Femur (tissue), 1 donor: Measurements from ENCODE around the gene TWNK.
"Not testable (repeated sequence)": the region's sequence is repeated elsewhere in the genome, so short reads cannot be mapped to it uniquely, and the experiment has no call there.

ENCODE experiments used
- DNase-seq: peaks from one replicate; pipeline ENCODE4 v3.0.0-alpha.2; 2017

The TWNK gene

DNA sequence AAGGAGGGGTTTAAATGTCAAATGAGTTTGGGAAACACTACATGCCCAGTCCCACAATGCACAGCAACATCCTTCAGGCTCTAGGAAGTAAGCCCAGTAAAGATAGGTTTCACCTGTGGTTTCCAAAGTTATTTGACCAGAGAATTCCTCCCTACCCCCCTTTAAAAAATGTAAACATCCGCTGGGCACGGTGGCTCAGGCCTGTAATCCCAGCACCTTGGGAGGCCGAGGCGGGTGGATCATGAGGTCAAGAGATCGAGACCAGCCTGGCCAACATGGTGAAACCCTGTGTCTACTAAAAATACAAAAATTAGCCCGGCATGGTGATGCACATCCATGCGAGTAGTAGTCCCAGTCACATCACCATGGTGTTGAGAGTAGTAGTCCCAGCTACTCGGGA, 11.9 kb upstream of the TWNK start:
- DNase-seq: not testable (repeated sequence)

DNA sequence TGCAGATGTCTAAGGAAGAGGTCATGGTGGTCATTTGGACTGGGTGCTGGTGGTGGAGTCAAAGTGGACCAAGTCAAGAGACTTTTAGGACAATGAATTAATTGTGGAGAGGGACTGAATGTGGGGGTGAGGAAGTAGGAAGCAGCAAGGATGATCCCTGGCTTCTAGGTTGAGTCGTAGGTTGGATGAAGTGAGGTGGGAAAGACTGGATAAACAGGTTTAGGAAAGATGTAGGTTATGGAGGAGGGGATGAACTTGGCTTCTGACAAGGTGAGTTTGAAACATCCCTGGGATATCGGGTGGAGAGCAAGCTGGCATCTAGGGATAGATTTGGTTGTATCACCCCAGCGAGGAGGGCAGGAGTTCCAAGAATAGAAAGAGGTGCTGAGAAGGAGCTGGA, 10.4 kb upstream of the TWNK start:
- DNase-seq: no peak

DNA sequence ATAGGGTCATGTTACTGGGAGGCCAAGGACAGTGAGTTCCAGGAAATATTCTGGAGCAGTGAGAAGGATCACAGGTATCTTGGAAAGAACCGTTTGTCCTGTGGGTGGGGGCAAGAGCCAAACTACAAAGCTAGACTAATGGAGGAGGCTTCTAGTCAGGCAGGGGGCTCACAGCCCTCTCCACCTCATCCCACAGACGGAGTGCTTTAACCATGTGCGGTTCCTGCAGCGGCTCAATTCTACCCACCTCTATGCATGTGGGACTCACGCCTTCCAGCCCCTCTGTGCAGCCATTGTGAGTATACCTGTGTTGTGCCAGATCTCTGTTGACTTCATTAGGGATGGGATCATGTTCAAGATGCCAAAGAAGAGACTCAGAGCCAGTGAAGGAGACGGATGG, 9.9 kb upstream of the TWNK start:
- no peak for DNase-seq

DNA sequence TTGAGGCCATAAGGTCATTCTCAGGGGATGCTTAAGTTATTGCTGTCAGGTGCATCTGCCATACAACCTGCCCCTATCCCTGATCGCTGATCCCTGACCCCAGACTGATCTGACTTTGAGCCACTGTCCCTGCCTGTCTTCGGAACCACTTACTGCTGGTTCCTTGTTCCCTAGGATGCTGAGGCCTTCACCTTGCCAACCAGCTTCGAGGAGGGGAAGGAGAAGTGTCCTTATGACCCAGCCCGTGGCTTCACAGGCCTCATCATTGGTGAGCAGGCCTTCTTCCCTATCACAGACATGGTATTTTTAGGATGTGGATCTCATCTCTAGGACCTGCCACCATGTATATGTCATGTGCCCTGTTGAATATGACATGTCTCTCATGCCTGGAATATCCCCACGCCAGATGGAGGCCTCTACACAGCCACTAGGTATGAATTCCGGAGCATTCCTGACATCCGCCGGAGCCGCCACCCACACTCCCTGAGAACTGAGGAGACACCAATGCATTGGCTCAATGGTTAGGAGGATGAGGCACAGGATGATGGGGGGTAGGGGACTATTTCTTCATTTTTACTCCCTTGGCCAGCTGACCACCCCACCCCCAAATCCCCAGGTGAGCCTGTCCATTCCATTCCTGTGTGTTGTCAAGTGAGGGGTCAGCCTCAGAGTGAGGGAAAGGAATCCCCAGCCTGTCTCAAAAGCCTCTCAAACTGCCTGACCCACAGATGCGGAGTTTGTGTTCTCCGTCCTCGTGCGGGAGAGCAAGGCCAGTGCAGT, 9.0 kb upstream of the TWNK start:
- no peak for DNase-seq

DNA sequence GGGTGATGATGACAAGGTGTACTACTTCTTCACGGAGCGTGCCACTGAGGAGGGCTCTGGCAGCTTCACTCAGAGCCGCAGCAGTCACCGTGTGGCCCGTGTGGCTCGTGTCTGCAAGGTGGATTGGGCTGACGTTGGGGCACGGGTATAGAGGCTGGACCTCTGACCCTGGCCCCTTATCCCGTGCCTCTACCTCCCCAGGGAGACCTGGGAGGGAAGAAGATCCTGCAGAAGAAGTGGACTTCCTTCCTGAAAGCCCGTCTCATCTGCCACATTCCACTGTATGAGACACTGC, 8.5 kb upstream of the TWNK start:
- no peak for DNase-seq

DNA sequence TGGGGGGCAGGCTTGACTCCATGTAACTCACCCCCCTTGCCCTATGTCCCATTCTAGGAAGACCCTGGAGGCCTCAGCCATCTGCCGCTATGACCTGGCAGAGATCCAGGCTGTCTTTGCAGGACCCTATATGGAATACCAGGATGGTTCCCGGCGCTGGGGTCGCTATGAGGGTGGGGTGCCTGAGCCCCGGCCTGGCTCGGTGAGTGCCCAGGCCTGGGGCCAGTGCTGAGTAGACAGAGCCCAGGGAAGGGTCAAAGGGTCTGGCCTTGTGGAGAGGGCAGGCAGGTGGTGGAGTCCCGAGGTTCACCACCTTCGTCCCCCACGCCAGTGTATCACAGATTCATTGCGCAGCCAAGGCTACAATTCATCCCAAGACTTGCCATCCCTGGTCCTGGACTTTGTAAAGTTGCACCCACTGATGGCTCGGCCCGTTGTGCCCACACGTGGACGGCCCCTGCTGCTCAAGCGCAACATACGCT, 7.5 kb upstream of the TWNK start:
- DNase-seq: no peak

DNA sequence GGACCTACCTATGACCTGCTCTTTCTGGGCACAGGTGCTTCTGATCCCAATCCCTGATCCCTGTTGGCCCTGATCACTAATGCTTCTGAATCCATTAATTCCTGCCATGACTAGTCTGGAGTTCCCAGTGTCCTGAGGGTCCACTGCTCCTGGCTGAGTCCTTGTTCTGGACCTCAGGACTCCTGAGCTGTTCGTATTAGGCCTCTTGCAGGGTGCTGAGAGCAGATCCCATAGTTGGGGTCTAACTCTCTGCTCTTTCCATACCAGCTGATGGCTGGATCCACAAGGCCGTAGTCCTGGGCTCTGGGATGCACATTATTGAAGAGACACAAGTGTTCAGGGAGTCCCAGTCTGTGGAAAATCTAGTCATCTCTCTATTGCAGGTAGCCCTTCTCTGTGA, 7.0 kb upstream of the TWNK start:
- DNase-seq: no peak

DNA sequence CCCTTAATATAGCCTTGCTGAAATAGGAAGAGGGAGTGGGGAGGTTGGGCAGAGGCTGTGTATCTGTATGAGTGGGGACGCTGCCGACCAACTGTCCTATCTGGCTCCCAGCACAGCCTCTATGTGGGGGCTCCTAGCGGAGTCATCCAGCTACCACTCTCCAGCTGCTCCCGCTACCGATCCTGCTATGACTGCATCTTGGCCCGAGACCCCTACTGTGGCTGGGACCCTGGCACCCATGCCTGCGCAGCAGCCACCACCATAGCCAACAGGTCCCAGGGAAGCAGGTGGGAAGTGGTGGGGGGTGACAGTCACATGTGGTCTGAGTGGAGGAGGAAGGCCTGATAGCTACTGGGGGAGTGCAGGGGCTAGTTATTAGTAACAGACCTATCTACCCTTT, 6.6 kb upstream of the TWNK start:
- DNase-seq: no peak

DNA sequence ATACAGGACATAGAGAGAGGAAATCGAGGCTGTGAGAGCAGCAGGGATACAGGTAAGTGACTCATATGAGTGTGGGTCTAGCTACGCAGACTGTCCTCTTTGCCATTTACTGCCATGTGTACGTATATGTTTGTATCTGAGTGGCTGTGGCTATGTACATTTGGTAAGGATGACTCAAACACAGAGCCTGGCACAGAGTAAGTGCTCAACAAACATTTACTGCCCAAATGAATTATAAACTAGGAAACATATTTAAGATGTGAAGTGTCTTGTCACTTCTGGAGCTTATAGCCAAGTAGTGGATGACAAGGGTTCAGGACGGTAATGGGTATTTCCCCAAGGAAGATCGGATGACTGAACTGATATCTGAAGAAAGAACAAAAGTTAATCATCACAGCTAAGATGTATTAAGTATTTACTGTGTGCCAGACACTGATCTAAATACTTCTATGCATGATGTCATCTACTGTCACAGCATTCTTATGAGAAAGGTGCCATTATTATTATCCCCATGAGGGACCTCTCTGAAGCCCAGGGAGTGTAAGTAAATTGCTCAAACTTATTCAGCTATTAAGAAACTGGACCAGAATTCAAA, 6.1 kb upstream of the TWNK start:
- DNase-seq: no peak

DNA sequence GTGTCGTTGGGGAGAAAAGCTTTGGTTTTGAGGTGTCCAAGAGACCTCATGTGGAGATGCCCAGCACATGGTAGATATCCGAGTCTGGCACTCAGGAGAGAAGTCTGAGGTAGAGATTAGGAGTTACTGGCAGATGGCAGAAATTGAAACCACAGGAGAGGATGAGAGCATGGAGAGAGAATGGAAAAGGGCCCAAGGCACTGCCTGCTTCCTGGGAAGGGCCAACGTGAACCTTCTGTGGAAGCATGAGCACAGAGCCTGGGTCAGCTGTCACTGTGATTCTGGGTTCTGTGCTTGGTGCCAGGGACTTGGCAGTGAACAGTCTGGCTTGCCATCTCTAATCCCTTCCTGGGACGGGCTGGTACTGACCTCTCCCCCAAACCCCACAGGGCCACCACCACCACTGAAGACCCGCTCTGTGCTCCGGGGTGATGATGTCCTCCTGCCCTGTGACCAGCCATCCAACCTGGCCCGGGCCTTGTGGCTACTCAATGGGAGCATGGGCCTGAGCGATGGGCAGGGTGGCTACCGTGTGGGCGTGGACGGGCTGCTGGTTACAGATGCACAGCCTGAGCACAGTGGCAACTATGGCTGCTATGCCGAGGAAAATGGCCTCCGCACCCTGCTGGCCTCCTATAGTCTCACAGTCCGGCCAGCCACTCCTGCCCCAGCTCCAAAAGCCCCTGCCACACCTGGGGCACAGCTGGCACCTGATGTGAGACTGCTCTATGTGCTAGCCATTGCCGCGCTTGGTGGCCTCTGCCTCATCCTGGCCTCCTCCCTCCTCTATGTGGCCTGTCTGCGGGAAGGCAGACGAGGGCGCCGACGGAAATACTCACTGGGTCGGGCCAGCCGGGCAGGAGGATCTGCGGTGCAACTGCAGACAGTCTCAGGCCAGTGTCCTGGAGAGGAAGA, 4.2 kb upstream of the TWNK start:
- DNase-seq: peak; percentile 18

DNA sequence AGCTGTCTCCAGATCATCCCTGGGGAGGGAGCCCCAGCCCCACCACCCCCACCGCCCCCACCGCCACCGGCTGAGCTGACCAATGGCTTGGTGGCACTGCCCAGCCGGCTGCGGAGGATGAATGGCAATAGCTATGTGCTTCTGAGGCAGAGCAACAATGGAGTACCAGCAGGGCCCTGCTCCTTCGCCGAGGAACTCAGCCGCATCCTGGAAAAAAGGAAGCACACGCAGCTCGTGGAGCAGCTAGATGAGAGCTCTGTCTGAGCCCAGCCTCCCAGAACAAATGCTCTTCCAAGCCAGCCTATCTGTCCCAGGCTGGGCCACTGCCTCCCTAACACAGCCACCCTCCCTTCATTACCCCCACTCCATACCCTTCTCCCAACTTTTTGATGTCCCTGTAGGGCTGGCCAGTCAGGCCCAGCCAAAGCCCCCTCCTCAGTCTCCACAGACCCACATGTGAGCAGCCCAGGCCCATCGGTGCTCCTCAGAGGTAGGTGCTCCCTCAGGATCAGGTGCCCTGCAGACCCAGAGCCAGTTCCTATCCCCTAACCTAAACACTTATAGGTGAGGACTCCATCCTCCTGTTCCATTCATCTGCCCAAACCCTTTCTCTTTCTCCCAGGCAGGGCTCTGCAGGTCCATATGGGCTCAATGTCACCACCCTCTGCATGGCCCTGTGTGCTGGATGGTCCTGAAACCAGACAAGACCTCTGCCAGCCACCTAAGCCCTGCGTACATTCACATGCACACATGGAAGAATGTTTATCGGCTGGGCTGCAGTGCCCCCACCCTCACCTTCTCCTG, 3.3 kb upstream of the TWNK start:
- peak; percentile 16 for DNase-seq

DNA sequence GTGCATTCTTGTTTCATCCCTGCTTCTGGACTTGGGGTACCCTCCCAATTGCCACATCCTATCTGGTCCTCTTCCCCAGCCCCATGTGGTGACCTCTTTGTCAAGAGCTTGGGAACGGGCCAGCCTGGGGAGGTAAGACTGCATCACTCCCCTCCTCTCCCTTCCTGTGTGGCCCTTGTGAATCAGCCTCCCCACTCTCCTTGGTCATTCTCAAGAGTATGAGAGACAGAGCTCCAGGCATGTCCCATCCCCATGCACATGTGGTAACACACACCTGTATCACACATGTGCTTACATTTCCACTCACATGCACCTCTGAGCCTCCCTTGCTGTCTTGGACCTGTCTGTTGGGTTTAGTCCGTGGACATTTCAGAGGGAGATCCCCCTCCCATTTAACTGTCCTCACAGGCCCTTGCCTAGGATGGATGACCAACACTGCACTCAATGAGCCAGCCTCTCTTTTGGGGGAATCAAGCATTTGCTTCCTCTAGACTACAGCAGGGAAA, 2.6 kb upstream of the TWNK start:
- DNase-seq: no peak

DNA sequence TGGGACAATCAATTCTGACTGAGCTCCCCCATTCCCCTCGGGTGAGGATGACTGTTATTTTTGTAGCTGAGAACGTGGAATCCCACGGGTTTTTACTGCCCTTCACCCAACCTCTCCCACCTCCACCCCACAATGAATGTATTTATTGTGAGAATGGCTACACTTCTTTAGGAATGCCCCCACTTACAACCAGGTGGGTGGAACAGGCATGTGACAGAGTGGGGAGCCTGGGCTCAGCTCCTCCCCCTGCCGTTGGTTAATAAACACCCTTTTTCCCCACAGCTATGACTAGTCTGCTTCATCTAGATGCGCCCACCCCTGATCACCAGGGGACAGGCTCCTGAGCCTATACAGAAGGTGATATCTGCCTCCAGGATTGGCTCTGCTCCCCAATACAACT, 2.0 kb upstream of the TWNK start:
- no peak for DNase-seq

DNA sequence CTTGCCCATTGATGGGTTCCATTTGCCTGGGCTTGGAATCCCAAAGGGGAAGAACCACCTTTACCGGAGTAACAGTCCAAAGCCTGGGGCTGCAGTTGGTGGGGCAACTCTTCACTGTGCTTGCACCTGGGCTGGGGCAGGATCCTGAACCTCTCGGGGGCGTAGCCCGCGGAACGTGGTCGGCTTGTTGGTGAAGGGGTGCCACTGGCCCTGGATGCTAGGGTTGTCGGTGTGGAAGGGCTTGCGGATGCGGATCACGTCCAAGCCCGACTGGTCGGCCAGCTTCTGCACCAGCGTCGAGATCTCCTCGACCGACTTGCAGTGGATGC, 756 bp upstream of the TWNK start:
- DNase-seq: peak; percentile 19

DNA sequence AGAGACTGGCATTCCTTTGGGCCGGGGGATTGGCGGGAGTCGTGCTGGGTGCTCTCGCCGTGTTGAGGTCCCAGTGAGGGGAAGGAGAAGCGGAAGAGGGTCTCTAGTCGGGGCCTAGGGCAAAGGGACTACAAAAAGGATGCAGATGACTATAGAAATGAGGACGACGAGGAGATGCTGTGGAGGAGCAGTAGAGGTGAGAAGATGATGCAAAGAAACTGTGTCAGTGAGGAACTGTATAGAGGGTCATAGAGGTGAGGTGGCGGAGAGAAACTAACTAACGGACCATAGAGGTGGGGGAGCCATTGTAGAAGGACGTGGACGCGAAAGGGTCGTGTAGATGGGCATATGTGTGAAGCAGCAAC, 324 bp downstream of the TWNK start:
- DNase-seq: no peak

DNA sequence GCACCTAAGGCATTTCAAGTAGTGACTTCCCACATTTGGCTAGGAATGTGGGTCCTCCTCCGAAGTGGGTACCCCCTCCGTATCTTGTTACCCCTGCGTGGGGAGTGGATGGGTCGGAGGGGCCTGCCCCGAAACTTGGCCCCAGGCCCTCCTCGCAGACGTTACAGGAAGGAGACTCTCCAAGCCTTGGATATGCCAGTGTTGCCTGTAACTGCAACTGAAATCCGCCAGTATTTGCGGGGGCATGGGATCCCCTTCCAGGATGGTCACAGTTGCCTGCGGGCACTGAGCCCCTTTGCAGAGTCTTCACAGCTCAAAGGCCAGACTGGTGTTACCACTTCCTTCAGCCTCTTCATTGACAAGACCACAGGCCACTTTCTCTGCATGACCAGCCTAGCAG, 823 bp downstream of the TWNK start:
- no peak for DNase-seq

DNA sequence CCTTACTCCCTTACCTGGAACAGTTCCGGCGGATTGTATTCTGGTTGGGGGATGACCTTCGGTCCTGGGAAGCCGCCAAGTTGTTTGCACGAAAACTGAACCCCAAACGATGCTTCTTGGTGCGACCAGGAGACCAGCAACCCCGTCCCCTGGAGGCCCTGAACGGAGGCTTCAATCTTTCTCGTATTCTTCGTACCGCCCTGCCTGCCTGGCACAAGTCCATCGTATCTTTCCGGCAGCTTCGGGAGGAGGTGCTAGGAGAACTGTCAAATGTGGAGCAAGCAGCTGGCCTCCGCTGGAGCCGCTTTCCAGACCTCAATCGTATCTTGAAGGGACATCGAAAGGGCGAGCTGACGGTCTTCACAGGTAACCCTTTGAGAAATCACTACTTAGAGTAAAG, 1.7 kb downstream of the TWNK start:
- no peak for DNase-seq

DNA sequence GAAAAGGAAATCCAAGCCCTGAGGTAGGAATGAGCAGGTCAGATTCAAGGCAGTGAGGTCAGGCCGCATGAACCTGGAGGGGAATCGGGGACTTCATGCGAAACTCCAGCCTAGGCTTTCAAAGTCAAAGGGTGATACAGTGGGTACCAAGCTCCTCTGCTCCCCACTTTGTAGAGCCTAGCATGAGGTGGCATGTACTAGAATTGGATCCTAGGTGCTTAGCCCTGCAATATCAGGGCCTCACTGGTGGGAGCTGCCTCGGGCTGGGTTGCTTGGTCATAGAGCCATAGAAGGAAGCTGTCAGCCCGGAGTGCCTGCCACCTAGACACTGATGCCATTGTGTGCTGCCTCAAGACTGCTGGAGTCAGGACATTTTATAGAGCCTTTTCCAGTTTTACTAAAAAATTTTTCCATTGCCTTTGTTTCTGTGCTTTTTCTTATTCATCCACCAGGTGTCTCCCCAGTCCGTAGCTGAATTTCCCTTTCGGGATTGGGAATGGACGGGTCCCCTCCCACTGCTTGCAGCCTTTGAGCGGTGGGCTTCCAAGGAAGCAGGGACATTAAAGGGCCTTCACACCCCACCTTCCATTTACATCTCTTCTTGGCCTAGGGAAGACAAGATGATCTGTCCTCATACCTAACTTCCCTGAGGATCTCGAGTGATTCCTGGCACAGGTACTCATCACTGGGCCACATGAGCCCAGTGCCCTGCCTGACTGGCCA, 6.8 kb downstream of the TWNK start:
- peak; percentile 68 for DNase-seq

DNA sequence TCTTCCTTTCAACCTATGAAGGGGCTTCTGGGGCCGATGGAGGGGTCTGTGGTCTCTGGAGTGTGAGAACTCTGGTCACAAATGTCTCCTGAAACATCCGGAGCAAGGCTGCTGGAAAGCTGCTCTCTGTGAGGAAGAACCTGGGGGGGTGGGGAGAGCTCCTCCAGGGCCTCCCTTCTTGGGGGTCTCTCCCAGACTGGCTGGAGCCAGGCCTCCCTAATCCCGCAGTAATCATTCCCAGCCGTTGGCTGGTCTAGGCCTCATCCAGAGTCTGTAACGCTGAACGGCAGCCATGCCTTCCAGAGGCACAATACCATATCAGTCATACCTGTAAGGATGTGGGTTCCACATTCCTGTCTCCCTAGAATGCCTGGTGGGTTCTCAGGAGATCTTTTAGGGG, 7.8 kb downstream of the TWNK start:
- no peak for DNase-seq

DNA sequence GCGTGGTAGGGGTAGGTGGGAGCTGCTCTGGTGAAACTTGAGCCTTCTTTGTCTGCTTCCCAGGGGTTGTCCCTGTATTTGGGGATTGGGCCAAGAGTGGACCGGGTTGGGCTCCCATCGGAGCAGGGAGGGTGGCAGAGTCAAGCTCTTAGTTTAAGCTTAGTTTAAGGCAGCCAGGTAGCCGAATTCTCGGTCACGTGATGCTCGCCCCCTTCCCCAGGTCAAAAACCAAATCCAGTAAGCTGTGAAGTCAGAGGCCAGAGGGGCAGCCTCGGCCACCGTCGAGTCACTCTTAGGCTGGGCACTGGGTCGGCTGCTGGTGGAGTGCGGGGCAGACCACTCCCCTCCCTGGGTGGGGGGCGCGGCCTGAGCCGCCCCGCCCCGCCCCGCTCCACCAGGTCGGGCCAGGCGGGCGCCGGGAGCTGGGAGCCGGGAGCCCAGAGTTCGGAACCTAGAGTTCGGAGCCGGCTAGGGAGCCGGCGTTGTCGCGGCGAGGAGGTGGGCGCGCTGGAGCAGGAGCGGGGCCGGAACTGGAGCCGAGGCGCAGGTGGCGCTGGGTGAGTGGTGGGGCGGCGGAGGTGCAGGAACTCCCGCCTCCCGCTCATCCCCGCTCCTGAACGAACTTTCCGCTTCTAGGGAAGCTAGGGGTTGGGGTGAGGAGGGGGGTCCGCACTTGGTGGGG, 9.5 kb downstream of the TWNK start:
- no peak for DNase-seq

DNA sequence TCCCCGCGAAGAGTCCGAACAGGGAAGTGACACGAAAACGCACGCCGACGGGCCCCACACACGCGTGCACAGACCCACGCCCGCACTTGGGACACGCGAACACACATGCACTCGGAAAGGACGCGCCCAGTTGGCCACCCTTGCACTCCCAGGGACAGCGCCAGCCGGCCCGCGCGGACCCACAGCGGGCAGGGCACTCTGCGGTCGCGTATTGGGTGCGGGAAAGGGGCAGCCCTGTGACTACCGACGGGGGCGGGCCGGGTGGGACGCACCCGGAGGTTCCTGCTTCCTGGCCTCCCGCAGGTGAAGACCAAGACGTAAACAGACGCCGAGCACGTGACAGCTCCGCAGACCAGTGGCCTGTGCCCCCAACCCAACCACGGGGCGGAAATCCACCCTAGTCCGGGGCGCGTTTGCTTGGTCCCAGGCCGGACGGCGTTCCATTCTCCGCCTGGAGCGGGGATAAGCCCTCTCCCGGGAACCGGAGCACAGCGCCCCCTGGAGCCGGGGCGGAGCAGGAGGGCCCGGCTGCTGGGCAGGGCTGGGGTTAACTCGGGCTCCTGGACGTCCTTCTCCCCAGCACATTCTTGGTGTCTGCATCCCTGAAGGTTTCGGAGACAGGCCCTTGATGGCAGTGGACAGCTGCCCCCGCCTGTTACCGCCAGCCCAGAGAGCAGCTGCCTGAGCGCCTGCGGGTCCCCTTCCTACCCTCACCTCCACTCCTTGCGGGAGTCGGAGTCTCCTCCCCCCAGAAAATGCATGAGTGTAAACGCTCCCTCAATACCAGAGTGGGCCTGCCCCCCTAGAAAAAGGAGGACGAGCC, 10.2 kb downstream of the TWNK start:
- DNase-seq: peak; percentile 65
